Upper lobe of left lung (tissue), 6 donors: ENCODE measurements around the gene BRI3. TPM values are rescaled to one million over a fixed set of nuclear protein-coding genes. Genes with fewer than 3 reads are reported as not detected.
A peak's percentile ranks its signal among the peaks of the same experiment; 100 is the strongest.

Source experiments
- ATAC-seq, 2 donors: fragments of 200-7000 bp; cut with Tn5 transposase; one replicate each; pipeline ENCODE4 v1.9.1; 2022; ENCODE audit warnings: mild to moderate bottlenecking in 2 of 2, moderate library complexity in 2 of 2; ENCODE audit not compliant: low FRiP score in 2 of 2
- DNase-seq, 2 donors: peaks; one replicate each; pipeline ENCODE4 v3.0.0-alpha.2; 2019 to 2020
- H3K27ac ChIP-seq, 4 donors: fragments of 200-600 bp; sonication (generic); one replicate each; pipeline ENCODE4 v1.5.1; 2016 to 2019
- H3K27me3 ChIP-seq, 4 donors: fragments of 200-600 bp; sonication (generic); one replicate each; pipeline ENCODE4 v1.5.1; 2017 to 2019
- H3K36me3 ChIP-seq, 4 donors: fragments of 200-600 bp; sonication (generic); one replicate each; pipeline ENCODE4 v1.5.1; 2016 to 2019
- H3K4me1 ChIP-seq, 4 donors: fragments of 200-600 bp; sonication (generic); one replicate each; pipeline ENCODE4 v1.5.1; 2018 to 2019
- H3K4me3 ChIP-seq, 4 donors: fragments of 200-600 bp; sonication (generic); one replicate each; pipeline ENCODE4 v1.5.1; 2017 to 2019; ENCODE audit warnings: mild to moderate bottlenecking in 2 of 4, moderate library complexity in 1 of 4
- H3K9me3 ChIP-seq, 4 donors: fragments of 200-600 bp; sonication (generic); one replicate each; pipeline ENCODE4 v1.5.1; 2018 to 2019
- CTCF ChIP-seq, 6 experiments: fragments of 450-650 bp in 4 of 6; fragments of 200-600 bp in 2 of 6; sonication (generic) in 2 of 6; IDR thresholded peaks; one replicate each; pipeline ENCODE4 v1.5.1; 2016 to 2019; ENCODE audit warnings: antibody characterized with exemption in 6 of 6
- EP300 ChIP-seq, 4 donors: sonication (generic); formaldehyde crosslinking; IDR thresholded peaks; one replicate each; pipeline ENCODE4 v1.5.1; 2017; ENCODE audit warnings: antibody characterized with exemption in 4 of 4, control low read depth in 2 of 4
- POLR2A ChIP-seq, 4 donors: fragments of 450-650 bp; IDR thresholded peaks; one replicate each; pipeline ENCODE4 v1.5.1; 2016 to 2017; ENCODE audit warnings: antibody characterized with exemption in 4 of 4, mild to moderate bottlenecking in 2 of 4
- POLR2AphosphoS5 ChIP-seq, 2 donors: sonication (generic); formaldehyde crosslinking; IDR thresholded peaks; one replicate each; pipeline ENCODE4 v1.5.1; 2017; ENCODE audit warnings: antibody characterized with exemption in 2 of 2
- WGBS, 2 donors: methylation state at CpG; one replicate each; pipeline ENCODE4 v1.1.5; 2017 to 2018; 5-methylcytosine and 5-hydroxymethylcytosine counted together
- total RNA-seq, 6 donors: library from RNA; depleted of rRNA in 4 of 6; stranded (reverse); fragments of >200 nt in 4 of 6; gene quantifications; one replicate each; pipeline versions ENCODE4 v1.1.0 to v1.2.1, GENCODE V29; 2016 to 2021
- donor health status: DM: no; HTN: no; CAD: no; lungs with moderate emphysema.
- donor health status: DM: no; HTN: yes; CAD: no; lungs with severe emphysema.

Gene BRI3
- total RNA-seq, 6 donors from 2014 or later = 113 to 703 (median 143) TPM

GRCh38 chr7:98293746-98294145 is 12.3 kb downstream of the BRI3 start:
- TF ChIP-seq EP300 (IDR thresholded peaks at IDR 0.05) (no peak), CTCF (IDR thresholded peaks at IDR 0.05) (no peak), POLR2A (IDR thresholded peaks at IDR 0.05) (no peak)
- peaks cover 26 to 80% (median 47%) of the 10 kb centered on the region in 4 donors for H3K36me3 ChIP-seq
- peaks cover 12 to 19% (median 15%) of the 10 kb centered on the region in 4 donors for H3K4me1 ChIP-seq
- DNase-seq (no peak), ATAC-seq (no peak)
- H3K9me3 ChIP-seq = no peaks in the 10 kb centered on the region
- no peak overlapping the region for H3K4me3 ChIP-seq
- 84 to 87% methylated on average over 11 to 13 of the region's 13 CpGs for WGBS, 2 donors
- H3K27ac ChIP-seq = no peak overlapping the region
- H3K27me3 ChIP-seq = no peaks in the 10 kb centered on the region

- peaks cover 22 to 75% (median 43%) of the 10 kb centered on the region in 4 donors for H3K36me3 ChIP-seq
- peaks cover 6 to 14% (median 9%) of the 10 kb centered on the region in 4 donors for H3K4me1 ChIP-seq
- DNase-seq = no peak
- WGBS, 2 donors = 82 to 84% methylated on average over 15 of the region's 15 CpGs
- no peak overlapping the region for H3K4me3 ChIP-seq
- TF ChIP-seq POLR2AphosphoS5 (IDR thresholded peaks at IDR 0.05) (no peak), CTCF (IDR thresholded peaks at IDR 0.05) (no peak), POLR2A (IDR thresholded peaks at IDR 0.05) (no peak), EP300 (IDR thresholded peaks at IDR 0.05) (no peak)
- peak overlapping the region in 1 of 4 donors; percentile 3 for H3K27ac ChIP-seq
- ATAC-seq = no peak
- no peaks in the 10 kb centered on the region for H3K9me3 ChIP-seq
- H3K27me3 ChIP-seq = no peaks in the 10 kb centered on the region
Observed at GRCh38 chr7:98294326-98294725, 12.8 kb downstream of the BRI3 start.

GRCh38 chr7:98294798-98295382 is 13.4 kb downstream of the BRI3 start:
- Histone ChIP-seq H3K27ac (peak overlapping the region in 3 of 4 donors; percentile 3 to 35 (median 19)), H3K4me1 (peaks cover under 1 to 9% (median 4%) of the 10 kb centered on the region in 4 donors), H3K9me3 (no peaks in the 10 kb centered on the region), H3K4me3 (no peak overlapping the region), H3K36me3 (peaks cover 22 to 74% (median 42%) of the 10 kb centered on the region in 4 donors), H3K27me3 (no peaks in the 10 kb centered on the region)
- WGBS, 2 donors = 49 to 63% methylated on average over 4 to 13 of the region's 14 CpGs
- TF ChIP-seq POLR2A (IDR thresholded peaks at IDR 0.05) (no peak), CTCF (IDR thresholded peaks at IDR 0.05) (peak in 5 of 6 experiments; percentile 49 to 78 (median 63)), EP300 (IDR thresholded peaks at IDR 0.05) (no peak)
- ATAC-seq (peak; percentile 49 to 83), DNase-seq (peak; percentile 60 to 77)

- ATAC-seq = no peak
- H3K36me3 ChIP-seq = peaks cover 22 to 77% (median 40%) of the 10 kb centered on the region in 4 donors
- 65 to 84% methylated on average over 6 to 19 of the region's 19 CpGs for WGBS, 2 donors
Observed at GRCh38 chr7:98295467-98296192, 14.1 kb downstream of the BRI3 start.

More at GRCh38 chr7:98295467-98296192, 14.1 kb downstream of the BRI3 start:
- H3K9me3 ChIP-seq = no peaks in the 10 kb centered on the region
- no peaks in the 10 kb centered on the region for H3K27me3 ChIP-seq
- peak overlapping the region in 3 of 4 donors; percentile 3 to 35 (median 19) for H3K27ac ChIP-seq
- H3K4me3 ChIP-seq = no peak overlapping the region
- DNase-seq = peak; percentile 33 to 51
- peaks cover 0 to 9% (median 3%) of the 10 kb centered on the region in 4 donors for H3K4me1 ChIP-seq
- TF ChIP-seq POLR2AphosphoS5 (IDR thresholded peaks at IDR 0.05) = no peak
- no peak for TF ChIP-seq POLR2A (IDR thresholded peaks at IDR 0.05)
- no peak for TF ChIP-seq CTCF (IDR thresholded peaks at IDR 0.05)
- TF ChIP-seq EP300 (IDR thresholded peaks at IDR 0.05) = no peak
